GM21717 (cell line): ENCODE results near the gene METTL15.
"Not testable (repeated sequence)": the region's sequence is repeated elsewhere in the genome, so short reads cannot be mapped to it uniquely, and the experiment has no call there.

Experiments
- ATAC-seq: cut with Tn5 transposase; IDR thresholded peaks from one replicate; pipeline ENCODE4 v1.9.1; 2021; ENCODE audit warnings: mild to moderate bottlenecking, moderate library complexity; ENCODE audit not compliant: unreplicated experiment

The METTL15 gene

GRCh38 chr11:28108958-28109357 lies 770 bp downstream of the METTL15 start:
- no peak for ATAC-seq

- ATAC-seq, result peak; percentile 39
Observed at GRCh38 chr11:28110108-28110820, 2.1 kb downstream of the METTL15 start.

- ATAC-seq, result no peak
Observed at GRCh38 chr11:28110821-28111200, 2.6 kb downstream of the METTL15 start.

GRCh38 chr11:28114116-28114515 lies 5.9 kb downstream of the METTL15 start:
- no peak for ATAC-seq

- ATAC-seq, result no peak
Observed at GRCh38 chr11:28114731-28115130, 6.5 kb downstream of the METTL15 start.

- ATAC-seq, result no peak
Observed at GRCh38 chr11:28117712-28118111, 9.5 kb downstream of the METTL15 start.

GRCh38 chr11:28123151-28123581 lies 15.0 kb downstream of the METTL15 start:
- no peak for ATAC-seq

GRCh38 chr11:28132548-28132947 lies 24.4 kb downstream of the METTL15 start:
- no peak for ATAC-seq

GRCh38 chr11:28133146-28133545 lies 25.0 kb downstream of the METTL15 start:
- ATAC-seq, result no peak

- ATAC-seq, result not testable (repeated sequence)
Observed at GRCh38 chr11:28136157-28136556, 28.0 kb downstream of the METTL15 start.

GRCh38 chr11:28137366-28137765 lies 29.2 kb downstream of the METTL15 start:
- ATAC-seq, result no peak

GRCh38 chr11:28137832-28138231 lies 29.6 kb downstream of the METTL15 start:
- no peak for ATAC-seq

GRCh38 chr11:28139841-28140415 lies 31.7 kb downstream of the METTL15 start:
- ATAC-seq, result no peak

- no peak for ATAC-seq
Observed at GRCh38 chr11:28140689-28141455, 32.7 kb downstream of the METTL15 start.

GRCh38 chr11:28142724-28143123 lies 34.5 kb downstream of the METTL15 start:
- no peak for ATAC-seq

- ATAC-seq, result no peak
Observed at GRCh38 chr11:28144808-28145207, 36.6 kb downstream of the METTL15 start.

- ATAC-seq, result no peak
Observed at GRCh38 chr11:28146123-28146751, 38.0 kb downstream of the METTL15 start.

GRCh38 chr11:28152743-28153142 lies 44.6 kb downstream of the METTL15 start:
- ATAC-seq, result no peak

GRCh38 chr11:28153586-28153985 lies 45.4 kb downstream of the METTL15 start:
- ATAC-seq, result no peak

GRCh38 chr11:28168718-28169117 lies 60.5 kb downstream of the METTL15 start:
- ATAC-seq, result no peak

- no peak for ATAC-seq
Observed at GRCh38 chr11:28169816-28170215, 61.6 kb downstream of the METTL15 start.
